ENCODE results near the gene C1orf226. TPM values are rescaled to one million over a fixed set of nuclear protein-coding genes. Genes with fewer than 3 reads are reported as not detected.

The C1orf226 gene
- polyA plus RNA-seq, 1 donor (not counting 4 experiments of a cell fraction or from before 2014, with no cell fraction given) = 0.12 TPM

DNA sequence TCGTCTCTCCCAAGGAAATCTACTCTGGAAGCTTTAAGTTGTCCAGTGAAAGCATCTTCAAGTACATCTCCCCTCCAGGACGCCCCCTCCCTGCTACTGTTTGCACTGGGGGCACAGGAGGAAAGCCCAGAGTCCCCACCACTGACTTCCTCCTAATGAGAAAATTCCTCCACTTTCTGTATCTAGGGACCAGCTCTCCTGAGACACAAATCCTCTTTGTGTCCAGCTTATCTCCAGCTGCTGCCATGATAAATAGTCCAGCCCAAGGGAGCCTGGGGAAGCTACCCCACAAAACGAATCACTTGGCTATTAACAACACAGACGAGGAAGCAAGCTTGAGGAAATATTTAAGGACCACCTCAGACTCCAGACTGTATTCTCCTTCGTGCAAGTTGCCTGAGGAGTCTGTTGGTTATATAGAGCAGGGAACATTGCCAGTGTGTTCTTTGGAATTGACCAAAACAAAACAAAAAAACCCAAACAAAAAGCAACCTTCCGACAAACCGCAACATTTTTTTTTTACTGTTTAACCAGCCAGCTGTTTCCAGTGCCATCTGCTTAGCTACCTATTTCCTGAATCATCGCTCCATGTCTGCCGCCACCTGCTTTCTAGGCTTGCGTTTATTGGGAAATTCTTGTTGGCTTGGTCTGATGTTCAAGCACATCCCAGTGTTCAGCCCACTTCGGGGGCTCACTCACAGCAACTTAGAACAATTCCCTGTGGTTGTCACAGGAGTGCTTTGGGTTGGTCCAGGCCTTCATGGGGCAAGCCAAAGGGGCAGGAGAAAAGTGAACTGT, 7.7 kb downstream of the C1orf226 start:
- no peak overlapping the region for H3K9ac ChIP-seq (ENCODE audit: control insufficient read depth, extremely low read depth, insufficient read depth, low read length)
- no peaks in the 10 kb centered on the region for H4K20me1 ChIP-seq (ENCODE audit: control insufficient read depth, extremely low read depth, insufficient read depth, low read length)
- H3K4me1 ChIP-seq (ENCODE audit: control insufficient read depth, extremely low read depth, insufficient read depth, low read length) = peaks cover 12% of the 10 kb centered on the region
- H3K36me3 ChIP-seq (ENCODE audit: control insufficient read depth in 2 of 2, extremely low read depth in 1 of 2, insufficient read depth in 2 of 2, low read length in 2 of 2) = no peaks in the 10 kb centered on the region
- no peak for FAIRE-seq
- no peaks in the 10 kb centered on the region for H3K9me3 ChIP-seq (ENCODE audit: control insufficient read depth, low read depth, low read length)
- TF ChIP-seq EZH2 (IDR thresholded peaks at IDR 0.05; ENCODE audit: low read length) = no peak
- TF ChIP-seq, protein P1, sequence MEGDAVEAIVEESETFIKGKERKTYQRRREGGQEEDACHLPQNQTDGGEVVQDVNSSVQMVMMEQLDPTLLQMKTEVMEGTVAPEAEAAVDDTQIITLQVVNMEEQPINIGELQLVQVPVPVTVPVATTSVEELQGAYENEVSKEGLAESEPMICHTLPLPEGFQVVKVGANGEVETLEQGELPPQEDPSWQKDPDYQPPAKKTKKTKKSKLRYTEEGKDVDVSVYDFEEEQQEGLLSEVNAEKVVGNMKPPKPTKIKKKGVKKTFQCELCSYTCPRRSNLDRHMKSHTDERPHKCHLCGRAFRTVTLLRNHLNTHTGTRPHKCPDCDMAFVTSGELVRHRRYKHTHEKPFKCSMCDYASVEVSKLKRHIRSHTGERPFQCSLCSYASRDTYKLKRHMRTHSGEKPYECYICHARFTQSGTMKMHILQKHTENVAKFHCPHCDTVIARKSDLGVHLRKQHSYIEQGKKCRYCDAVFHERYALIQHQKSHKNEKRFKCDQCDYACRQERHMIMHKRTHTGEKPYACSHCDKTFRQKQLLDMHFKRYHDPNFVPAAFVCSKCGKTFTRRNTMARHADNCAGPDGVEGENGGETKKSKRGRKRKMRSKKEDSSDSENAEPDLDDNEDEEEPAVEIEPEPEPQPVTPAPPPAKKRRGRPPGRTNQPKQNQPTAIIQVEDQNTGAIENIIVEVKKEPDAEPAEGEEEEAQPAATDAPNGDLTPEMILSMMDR (optimal IDR thresholded peaks at IDR 0.05 in 1 of 3, IDR thresholded peaks at IDR 0.05 in 1 of 3, conservative IDR thresholded peaks at IDR 0.05 in 1 of 3; ENCODE audit: extremely low read depth in 1 of 3, insufficient read depth in 2 of 3, low read length in 3 of 3) = no peak
- H3K27ac ChIP-seq (ENCODE audit: control insufficient read depth, insufficient read depth, low read length) = no peak overlapping the region
- dilution Hi-C loops (cut with MboI; ENCODE audit: extremely low pct_ligation_motif_present, low sequenced_read_pairs) = no loop called here
- no peak overlapping the region for H2AFZ ChIP-seq (ENCODE audit: control insufficient read depth, low read length)
- no peak overlapping the region for H3K4me3 ChIP-seq (ENCODE audit: control insufficient read depth in 2 of 3, extremely low read depth in 1 of 3, insufficient read depth in 2 of 3, low read depth in 1 of 3, low read length in 3 of 3)
- no peaks in the 10 kb centered on the region for H3K79me2 ChIP-seq (ENCODE audit: control insufficient read depth, insufficient read depth, low read length)
- H3K9me1 ChIP-seq (ENCODE audit: control insufficient read depth, extremely low read depth, insufficient read depth, low read length) = no peaks in the 10 kb centered on the region
- H3K27me3 ChIP-seq (ENCODE audit: control insufficient read depth, extremely low read depth, insufficient read depth, low read length) = no peaks in the 10 kb centered on the region
- no peak for DNase-seq (ENCODE audit: low read depth, low spot score)
- peak overlapping the region; percentile 56 for H3K4me2 ChIP-seq (ENCODE audit: control insufficient read depth, extremely low read depth, insufficient read depth, low read depth, low read length)

- H2AFZ ChIP-seq (ENCODE audit: control insufficient read depth, low read length) = no peak overlapping the region
- FAIRE-seq (no peak), DNase-seq (ENCODE audit: low read depth, low spot score) (no peak)
- H3K9me3 ChIP-seq (ENCODE audit: control insufficient read depth, low read depth, low read length) = no peaks in the 10 kb centered on the region
- H3K36me3 ChIP-seq (ENCODE audit: control insufficient read depth in 2 of 2, extremely low read depth in 1 of 2, insufficient read depth in 2 of 2, low read length in 2 of 2) = no peaks in the 10 kb centered on the region
- dilution Hi-C loops (cut with MboI; ENCODE audit: extremely low pct_ligation_motif_present, low sequenced_read_pairs) = no loop called here
- H3K79me2 ChIP-seq (ENCODE audit: control insufficient read depth, insufficient read depth, low read length) = no peaks in the 10 kb centered on the region
- no peaks in the 10 kb centered on the region for H3K27me3 ChIP-seq (ENCODE audit: control insufficient read depth, extremely low read depth, insufficient read depth, low read length)
- no peak overlapping the region for H3K9ac ChIP-seq (ENCODE audit: control insufficient read depth, extremely low read depth, insufficient read depth, low read length)
- H3K4me1 ChIP-seq (ENCODE audit: control insufficient read depth, extremely low read depth, insufficient read depth, low read length) = peaks cover 12% of the 10 kb centered on the region
- H3K27ac ChIP-seq (ENCODE audit: control insufficient read depth, insufficient read depth, low read length) = no peak overlapping the region
- no peak for TF ChIP-seq EZH2 (IDR thresholded peaks at IDR 0.05; ENCODE audit: low read length)
- TF ChIP-seq, protein P1 (optimal IDR thresholded peaks at IDR 0.05 in 1 of 3, IDR thresholded peaks at IDR 0.05 in 1 of 3, conservative IDR thresholded peaks at IDR 0.05 in 1 of 3; ENCODE audit: extremely low read depth in 1 of 3, insufficient read depth in 2 of 3, low read length in 3 of 3) = no peak
- H3K9me1 ChIP-seq (ENCODE audit: control insufficient read depth, extremely low read depth, insufficient read depth, low read length) = no peaks in the 10 kb centered on the region
- no peaks in the 10 kb centered on the region for H4K20me1 ChIP-seq (ENCODE audit: control insufficient read depth, extremely low read depth, insufficient read depth, low read length)
- no peak overlapping the region for H3K4me2 ChIP-seq (ENCODE audit: control insufficient read depth, extremely low read depth, insufficient read depth, low read depth, low read length)
- no peak overlapping the region for H3K4me3 ChIP-seq (ENCODE audit: control insufficient read depth in 2 of 3, extremely low read depth in 1 of 3, insufficient read depth in 2 of 3, low read depth in 1 of 3, low read length in 3 of 3)
These were observed 8.4 kb downstream of the C1orf226 start for GRCh38 chr1:162389971-162390370.
